C4-2B (cell line): ENCODE results near the gene DCUN1D4.

Experiments
- H3K27ac ChIP-seq: fragments of 450-650 bp; 2 replicates; pipeline ENCODE4 v1.5.1; 2017
- ZFX ChIP-seq: fragments of 450-650 bp; IDR thresholded peaks from 2 replicates; pipeline ENCODE4 v1.6.1; 2017
- TF ChIP-seq, protein P1 (sequence below): fragments of 450-650 bp; conservative IDR thresholded peaks from 2 replicates; pipeline ENCODE4 v1.5.1; 2017; ENCODE audit warnings: mild to moderate bottlenecking

Gene DCUN1D4

DNA sequence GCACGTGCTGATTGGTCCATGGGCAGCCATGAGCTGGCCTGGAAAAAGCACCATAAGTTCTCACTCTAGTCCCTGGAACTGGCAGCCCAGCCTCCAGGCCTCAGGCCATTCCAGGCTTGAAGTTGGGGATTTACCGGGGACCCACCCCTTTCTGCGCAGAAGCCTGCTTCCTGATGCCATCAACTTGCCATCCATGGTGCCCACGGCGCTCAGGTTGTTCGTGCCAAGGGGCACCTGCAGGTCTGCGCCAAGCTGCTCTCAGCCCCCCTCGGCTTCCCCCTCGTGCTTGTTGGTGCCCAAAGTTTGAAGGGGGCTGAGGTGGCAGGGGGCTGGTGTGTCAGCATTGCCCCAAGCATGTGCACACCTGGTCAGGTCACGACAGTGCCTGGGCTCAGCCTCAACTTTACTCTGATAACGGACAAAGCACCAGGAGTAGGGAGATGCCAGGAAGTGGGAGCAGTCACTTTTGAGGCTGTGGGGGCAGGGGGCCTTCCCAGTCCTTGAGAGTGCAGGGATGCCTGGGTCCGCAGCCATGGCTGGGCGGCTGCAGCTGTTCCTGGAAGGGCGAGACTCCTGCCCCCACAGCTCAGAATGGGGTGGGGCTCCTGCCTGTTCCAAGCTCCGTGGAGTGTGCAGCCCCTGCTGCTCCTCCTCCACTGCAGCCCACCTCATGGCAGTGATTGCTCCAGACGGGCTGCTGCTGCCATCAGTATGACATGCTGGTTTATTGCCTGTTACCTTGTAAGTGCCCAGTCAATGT is 24.9 kb downstream of the DCUN1D4 start:
- no peak overlapping the region for H3K27ac ChIP-seq
- no peak for TF ChIP-seq ZFX
- TF ChIP-seq, protein P1, sequence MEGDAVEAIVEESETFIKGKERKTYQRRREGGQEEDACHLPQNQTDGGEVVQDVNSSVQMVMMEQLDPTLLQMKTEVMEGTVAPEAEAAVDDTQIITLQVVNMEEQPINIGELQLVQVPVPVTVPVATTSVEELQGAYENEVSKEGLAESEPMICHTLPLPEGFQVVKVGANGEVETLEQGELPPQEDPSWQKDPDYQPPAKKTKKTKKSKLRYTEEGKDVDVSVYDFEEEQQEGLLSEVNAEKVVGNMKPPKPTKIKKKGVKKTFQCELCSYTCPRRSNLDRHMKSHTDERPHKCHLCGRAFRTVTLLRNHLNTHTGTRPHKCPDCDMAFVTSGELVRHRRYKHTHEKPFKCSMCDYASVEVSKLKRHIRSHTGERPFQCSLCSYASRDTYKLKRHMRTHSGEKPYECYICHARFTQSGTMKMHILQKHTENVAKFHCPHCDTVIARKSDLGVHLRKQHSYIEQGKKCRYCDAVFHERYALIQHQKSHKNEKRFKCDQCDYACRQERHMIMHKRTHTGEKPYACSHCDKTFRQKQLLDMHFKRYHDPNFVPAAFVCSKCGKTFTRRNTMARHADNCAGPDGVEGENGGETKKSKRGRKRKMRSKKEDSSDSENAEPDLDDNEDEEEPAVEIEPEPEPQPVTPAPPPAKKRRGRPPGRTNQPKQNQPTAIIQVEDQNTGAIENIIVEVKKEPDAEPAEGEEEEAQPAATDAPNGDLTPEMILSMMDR: no peak

GRCh38 chr4:51868449-51868847 is 25.5 kb downstream of the DCUN1D4 start:
- no peak for TF ChIP-seq ZFX
- TF ChIP-seq, protein P1: no peak
- H3K27ac ChIP-seq: no peak overlapping the region

- TF ChIP-seq, protein P1: no peak
- no peak for TF ChIP-seq ZFX
- H3K27ac ChIP-seq: no peak overlapping the region
These were observed 27.7 kb downstream of the DCUN1D4 start for GRCh38 chr4:51870441-51871188.

GRCh38 chr4:51872283-51872997 is 29.5 kb downstream of the DCUN1D4 start:
- TF ChIP-seq, protein P1: no peak
- TF ChIP-seq ZFX: no peak
- no peak overlapping the region for H3K27ac ChIP-seq

DNA sequence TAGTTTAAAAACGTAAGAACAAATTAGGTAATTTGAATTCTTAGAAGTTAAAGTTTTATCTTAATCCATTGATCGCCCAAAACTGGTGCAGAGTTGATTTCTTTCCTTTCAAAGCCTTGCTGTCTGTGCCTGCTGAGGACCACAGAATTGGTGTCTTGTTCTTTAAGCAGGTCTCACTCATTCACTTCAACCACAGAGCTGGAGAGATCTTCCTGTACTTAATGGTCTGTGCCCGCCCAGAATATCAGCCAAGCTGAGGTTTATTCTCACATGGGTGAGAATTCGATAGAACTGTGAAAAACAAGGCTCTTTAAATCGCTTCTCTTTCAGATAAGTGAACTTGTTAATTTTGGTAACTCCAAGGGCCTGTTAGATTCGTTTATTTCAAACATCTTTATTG is 31.6 kb downstream of the DCUN1D4 start:
- H3K27ac ChIP-seq: no peak overlapping the region
- TF ChIP-seq, protein P1: no peak
- no peak for TF ChIP-seq ZFX

GRCh38 chr4:51878431-51878830 is 35.5 kb downstream of the DCUN1D4 start:
- TF ChIP-seq ZFX: no peak
- TF ChIP-seq, protein P1: no peak
- H3K27ac ChIP-seq: no peak overlapping the region
